T-cell (primary cell): ENCODE measurements around the gene FBLN7. TPM values are rescaled to one million over a fixed set of nuclear protein-coding genes. Genes with fewer than 3 reads are reported as not detected.

Experiments
- ATAC-seq, 4 experiments: fragments of 200-7000 bp in 3 of 4; fragments of 150-1000 bp in 1 of 4; cut with Tn5 transposase; replicated peaks in 1 of 4; 1 replicate in 3 of 4; 2 replicates in 1 of 4; pipeline ENCODE4 v1.10.0; 2021; ENCODE audit warnings: moderate library complexity in 3 of 4, mild to moderate bottlenecking in 2 of 4, moderate number of reproducible peaks in 1 of 4
- CTCF ChIA-PET, 2 donors: fragments of 300-600 bp; sonication (Branson Sonifier 250); formaldehyde crosslinking; loops; one replicate each; lab custom pipeline; 2022; ENCODE audit warnings: antibody characterized with exemption in 2 of 2; lab: Charles Lee
- POLR2A ChIA-PET, 2 donors: fragments of 300-600 bp; sonication (Branson Sonifier 250); formaldehyde crosslinking; loops; one replicate each; lab custom pipeline; 2022; ENCODE audit warnings: antibody characterized with exemption in 2 of 2; lab: Charles Lee
- DNase-seq, 35 experiments: peaks; one replicate each; pipeline versions ENCODE4 v3.0.0 to v3.0.0-alpha.2; 2013 to 2023
- H3K27ac ChIP-seq: one replicate; pipeline ENCODE4 v1.5.1; 2013; ENCODE audit warnings: low read length
- H3K27me3 ChIP-seq, 2 experiments: replicated peaks in 1 of 2; 1 replicate in 1 of 2; 2 replicates in 1 of 2; pipeline versions ENCODE4 v1.6.1 to v1.7.0; 2013; ENCODE audit warnings: low read length in 1 of 2, mixed read lengths in 1 of 2; ENCODE audit not compliant: control insufficient read depth in 2 of 2, insufficient read depth in 2 of 2; ENCODE audit errors: extremely low read depth in 1 of 2
- H3K36me3 ChIP-seq, 2 donors: 1 replicate in 1 of 2; 2 replicates in 1 of 2; pipeline versions ENCODE4 v1.6.1 to v1.7.0; 2013; ENCODE audit warnings: low read length in 1 of 2; ENCODE audit not compliant: control insufficient read depth in 2 of 2, insufficient read depth in 1 of 2; ENCODE audit errors: extremely low read depth in 1 of 2
- H3K4me1 ChIP-seq, 2 experiments: 1 replicate in 1 of 2; 2 replicates in 1 of 2; pipeline versions ENCODE4 v1.6.1 to v1.7.0; 2013; ENCODE audit warnings: low read length in 2 of 2, mixed read lengths in 1 of 2; ENCODE audit not compliant: insufficient read depth in 2 of 2, control insufficient read depth in 1 of 2; ENCODE audit errors: extremely low read depth in 1 of 2
- H3K4me3 ChIP-seq, 2 donors: 1 replicate in 1 of 2; 2 replicates in 1 of 2; pipeline versions ENCODE4 v1.5.1 to v1.7.0; 2013; ENCODE audit warnings: mild to moderate bottlenecking in 2 of 2, low read length in 1 of 2, moderate library complexity in 1 of 2; ENCODE audit not compliant: control insufficient read depth in 1 of 2; ENCODE audit errors: extremely low read depth in 1 of 2
- H3K9me3 ChIP-seq: 2 replicates; pipeline ENCODE4 v1.7.0; 2013
- H3K27ac Mint-ChIP-seq, 2 donors: one replicate each; pipeline ENCODE4 v1.8.0; 2020 to 2021; ENCODE audit warnings: mild to moderate bottlenecking in 2 of 2, mixed read lengths in 2 of 2
- H3K27me3 Mint-ChIP-seq, 2 donors: one replicate each; pipeline ENCODE4 v1.8.0; 2021 to 2022; ENCODE audit warnings: mixed read lengths in 2 of 2
- H3K36me3 Mint-ChIP-seq: one replicate; pipeline ENCODE4 v1.8.0; 2021; ENCODE audit warnings: mixed read lengths
- H3K4me1 Mint-ChIP-seq, 3 donors: one replicate each; pipeline ENCODE4 v1.8.0; 2020 to 2022; ENCODE audit warnings: mixed read lengths in 3 of 3, mild to moderate bottlenecking in 1 of 3
- H3K4me3 Mint-ChIP-seq, 3 donors: one replicate each; pipeline ENCODE4 v1.8.0; 2020 to 2022; ENCODE audit warnings: mild to moderate bottlenecking in 3 of 3, mixed read lengths in 3 of 3, moderate library complexity in 3 of 3
- H3K9me3 Mint-ChIP-seq, 3 donors: one replicate each; pipeline ENCODE4 v1.8.0; 2020 to 2022; ENCODE audit warnings: mixed read lengths in 3 of 3
- WGBS: methylation state at CpG from one replicate; pipeline ENCODE4 v1.1.5; 2013; ENCODE audit warnings: missing lambda C conversion rate; ENCODE audit not compliant: insufficient coverage; 5-methylcytosine and 5-hydroxymethylcytosine counted together
- total RNA-seq, 35 experiments: library from RNA in 6 of 35; stranded (reverse) in 6 of 35; fragments of 120-200 nt in 1 of 35; gene quantifications; one replicate each; pipeline versions ENCODE4 v1.2.1 to v1.2.4 and lab custom pipeline; 2013 to 2026

The FBLN7 gene
- total RNA-seq, 5 donors from 2014 or later (not counting 1 experiment from before 2014, with no cell fraction given), result 11.9 to 68.5 (median 48.8) TPM

- H3K9me3 ChIP-seq, result no peaks in the 10 kb centered on the region
- no peak overlapping the region for H3K27ac ChIP-seq
- Mint-ChIP-seq H3K9me3 (peaks cover 7 to 18% (median 11%) of the 10 kb centered on the region in 3 donors), H3K4me1 (peaks cover 9 to 17% (median 15%) of the 10 kb centered on the region in 3 donors), H3K27me3 (no peaks in the 10 kb centered on the region), H3K4me3 (no peak overlapping the region), H3K27ac (no peak overlapping the region), H3K36me3 (peaks cover 44% of the 10 kb centered on the region)
- POLR2A ChIA-PET, result no interaction called here
- CTCF ChIA-PET, result no interaction called here
- ATAC-seq, result no peak
- peaks cover 7 to 23% of the 10 kb centered on the region in 2 donors for H3K36me3 ChIP-seq
- no peak for DNase-seq
- H3K27me3 ChIP-seq, result no peaks in the 10 kb centered on the region
- WGBS, result 80% methylated on average over 1 of the region's 3 CpGs
- no peak overlapping the region for H3K4me3 ChIP-seq
- no peaks in the 10 kb centered on the region for H3K4me1 ChIP-seq
Observed at GRCh38 chr2:112220831-112221230, 82.6 kb downstream of the FBLN7 start.

- Histone ChIP-seq H3K27ac (no peak overlapping the region), H3K4me3 (no peak overlapping the region), H3K9me3 (no peaks in the 10 kb centered on the region), H3K36me3 (peaks cover 0 to 29% of the 10 kb centered on the region in 2 donors), H3K27me3 (no peaks in the 10 kb centered on the region), H3K4me1 (no peaks in the 10 kb centered on the region)
- no peak for DNase-seq
- CTCF ChIA-PET, result no interaction called here
- POLR2A ChIA-PET, result no interaction called here
- Mint-ChIP-seq H3K4me3 (no peak overlapping the region), H3K4me1 (peaks cover 6 to 11% (median 8%) of the 10 kb centered on the region in 3 donors), H3K9me3 (no peaks in the 10 kb centered on the region), H3K27me3 (no peaks in the 10 kb centered on the region), H3K36me3 (peaks cover 41% of the 10 kb centered on the region), H3K27ac (peak overlapping the region in 1 of 2 donors; percentile 50)
- ATAC-seq, result no peak
Observed at GRCh38 chr2:112229348-112229747, 91.2 kb downstream of the FBLN7 start.

GRCh38 chr2:112230371-112230770 is 92.2 kb downstream of the FBLN7 start:
- Histone ChIP-seq H3K9me3 (no peaks in the 10 kb centered on the region), H3K27me3 (no peaks in the 10 kb centered on the region), H3K4me3 (no peak overlapping the region), H3K4me1 (no peaks in the 10 kb centered on the region), H3K27ac (no peak overlapping the region), H3K36me3 (peaks cover 2 to 24% of the 10 kb centered on the region in 2 donors)
- H3K36me3 Mint-ChIP-seq, result peaks cover 37% of the 10 kb centered on the region
- no peak for DNase-seq
- WGBS, result no CpG with 5 or more reads among the region's 3 CpGs
- ATAC-seq, result no peak
- ChIA-PET POLR2A (no interaction called here), CTCF (no interaction called here)
- no peak overlapping the region for H3K4me3 Mint-ChIP-seq
- no peak overlapping the region for H3K27ac Mint-ChIP-seq
- H3K9me3 Mint-ChIP-seq, result no peaks in the 10 kb centered on the region
- H3K4me1 Mint-ChIP-seq, result peaks cover 5 to 8% (median 6%) of the 10 kb centered on the region in 3 donors
- no peaks in the 10 kb centered on the region for H3K27me3 Mint-ChIP-seq

Other genes with a start within 250 kb of the FBLN7 start
- gene MERTK, start 239.8 kb upstream of the FBLN7 start, total RNA-seq, result under 1 TPM; 0.12 to 0.73 (median 0.33) TPM
- gene TMEM87B, start 83.1 kb upstream of the FBLN7 start, total RNA-seq, result 10 to 100 TPM; 16.8 to 22.7 (median 19.3) TPM
- 10 to 100 TPM; 16.1 to 29.9 (median 22.1) TPM for gene ZC3H8, start 116.7 kb downstream of the FBLN7 start, total RNA-seq
- gene ZC3H6, start 137.2 kb downstream of the FBLN7 start, total RNA-seq, result 10 to 100 TPM; 19.6 to 29.9 (median 25.9) TPM